ENCODE results near the gene PRTFDC1.
A peak's percentile ranks its signal among the peaks of the same experiment; 100 is the strongest.

Gene PRTFDC1

DNA sequence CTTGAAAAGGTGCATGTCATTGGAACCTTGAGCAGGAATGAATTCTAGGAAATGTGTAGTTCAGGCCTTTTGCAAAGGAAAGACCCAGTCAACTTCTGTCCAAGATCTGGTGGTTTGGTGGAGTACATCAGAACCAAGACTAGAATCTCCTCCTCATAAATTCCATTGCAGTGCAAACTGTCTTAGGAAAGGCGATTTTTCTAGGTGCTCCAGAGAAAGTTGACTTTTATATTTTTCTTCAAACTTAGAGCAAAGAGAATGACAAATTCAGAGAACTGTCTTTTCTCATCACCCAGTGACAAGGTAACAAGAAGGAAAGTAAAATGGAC, 50.0 kb downstream of the PRTFDC1 start:
- DNase-seq (ENCODE audit: low read depth in 2 of 2): no peak

GRCh38 chr10:24901686-24902399, 50.6 kb downstream of the PRTFDC1 start:
- DNase-seq (ENCODE audit: low read depth in 2 of 2): peak; percentile 89 to 92

GRCh38 chr10:24900888-24901685, 51.3 kb downstream of the PRTFDC1 start:
- DNase-seq (ENCODE audit: low read depth in 2 of 2): no peak

GRCh38 chr10:24899571-24899970, 52.8 kb downstream of the PRTFDC1 start:
- no peak for DNase-seq (ENCODE audit: low read depth in 2 of 2)

DNA sequence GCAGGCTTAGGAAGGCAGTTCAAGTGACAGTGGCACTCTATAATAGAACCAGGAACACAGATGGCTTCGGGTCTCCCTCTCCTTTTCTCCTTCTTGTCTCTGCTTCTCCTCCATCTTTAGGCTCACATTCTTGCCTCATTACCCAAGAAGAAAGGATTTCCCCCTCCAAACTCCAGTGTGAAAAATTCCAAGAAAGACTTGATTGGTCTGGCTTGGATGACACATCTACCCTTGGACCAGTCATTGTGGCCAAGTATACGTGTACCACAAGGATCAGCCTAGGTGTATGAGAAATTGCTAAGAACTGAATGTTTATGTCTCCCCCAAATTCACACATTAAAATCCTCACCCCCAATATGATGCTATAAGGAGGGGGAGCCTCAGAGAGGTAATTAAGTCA, 53.9 kb downstream of the PRTFDC1 start:
- no peak for DNase-seq (ENCODE audit: low read depth in 2 of 2)

- no peak for DNase-seq (ENCODE audit: low read depth in 2 of 2)
These were observed 55.0 kb downstream of the PRTFDC1 start for GRCh38 chr10:24897326-24897926.

DNA sequence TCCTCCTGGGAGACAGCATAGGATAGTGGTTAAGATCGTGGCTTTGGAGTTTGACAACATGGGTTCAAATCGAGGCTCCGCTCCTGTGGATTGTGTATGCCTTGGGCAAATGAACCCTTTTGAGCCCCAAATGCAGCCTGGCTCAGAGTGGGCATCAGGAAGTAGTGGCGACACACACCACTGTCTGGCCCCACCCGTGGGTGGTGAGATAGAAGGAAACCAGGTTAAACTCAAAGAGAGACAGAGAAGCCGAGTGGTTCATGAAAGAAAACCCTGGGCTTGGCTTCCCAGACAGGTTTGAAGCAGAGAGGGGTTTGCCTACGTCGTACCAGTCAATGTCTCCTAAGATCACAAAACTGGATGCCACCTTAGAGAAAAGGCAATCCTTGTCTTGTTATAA, 57.7 kb downstream of the PRTFDC1 start:
- DNase-seq (ENCODE audit: low read depth in 2 of 2): no peak

DNA sequence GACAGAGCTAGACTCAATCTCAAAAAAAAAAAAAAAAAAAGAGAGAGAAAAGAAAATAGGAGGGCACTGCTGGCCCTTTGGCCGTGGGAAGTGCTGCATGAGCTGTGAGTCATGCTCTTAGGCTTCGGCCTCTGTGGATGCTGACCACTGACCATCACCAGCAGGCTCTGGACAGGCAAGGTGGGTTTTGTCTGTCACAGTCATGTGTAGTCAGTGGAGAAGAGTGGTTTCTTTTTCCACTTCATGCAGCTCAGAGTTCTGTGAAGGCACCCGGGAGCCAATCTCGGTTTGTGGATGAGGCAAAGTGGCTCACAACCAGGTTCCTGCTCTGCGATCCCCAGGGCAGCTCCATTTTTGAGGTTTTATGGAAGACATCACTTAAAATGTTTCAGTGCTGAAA, 58.1 kb downstream of the PRTFDC1 start:
- DNase-seq (ENCODE audit: low read depth in 2 of 2): no peak

- no peak for DNase-seq (ENCODE audit: low read depth in 2 of 2)
These were observed 59.3 kb downstream of the PRTFDC1 start for GRCh38 chr10:24893127-24893526.

GRCh38 chr10:24891823-24892222, 60.6 kb downstream of the PRTFDC1 start:
- peak in 1 of 2 experiments; percentile 58 for DNase-seq (ENCODE audit: low read depth in 2 of 2)

DNA sequence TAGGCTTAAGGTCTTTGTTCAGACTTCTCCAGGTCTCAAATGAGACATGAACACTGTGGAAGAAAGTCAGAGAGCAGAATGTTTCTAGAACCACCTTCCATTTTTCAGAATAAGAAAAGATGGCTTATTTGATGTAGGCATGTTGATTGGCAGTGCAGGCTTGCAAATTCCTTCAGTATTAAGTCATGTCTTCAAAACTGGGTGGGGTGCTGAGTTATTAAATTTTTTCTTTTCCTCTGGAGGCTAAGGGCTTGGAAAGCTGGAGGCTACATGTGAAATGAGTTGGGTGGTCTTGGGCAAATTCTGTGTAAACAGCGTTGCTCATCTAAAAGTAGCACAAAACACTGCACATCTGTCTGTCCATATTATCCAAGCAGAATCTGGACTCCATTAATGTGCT, 62.8 kb downstream of the PRTFDC1 start:
- DNase-seq (ENCODE audit: low read depth in 2 of 2): no peak

- DNase-seq (ENCODE audit: low read depth in 2 of 2): no peak
These were observed 64.6 kb downstream of the PRTFDC1 start for GRCh38 chr10:24887855-24888231.

DNA sequence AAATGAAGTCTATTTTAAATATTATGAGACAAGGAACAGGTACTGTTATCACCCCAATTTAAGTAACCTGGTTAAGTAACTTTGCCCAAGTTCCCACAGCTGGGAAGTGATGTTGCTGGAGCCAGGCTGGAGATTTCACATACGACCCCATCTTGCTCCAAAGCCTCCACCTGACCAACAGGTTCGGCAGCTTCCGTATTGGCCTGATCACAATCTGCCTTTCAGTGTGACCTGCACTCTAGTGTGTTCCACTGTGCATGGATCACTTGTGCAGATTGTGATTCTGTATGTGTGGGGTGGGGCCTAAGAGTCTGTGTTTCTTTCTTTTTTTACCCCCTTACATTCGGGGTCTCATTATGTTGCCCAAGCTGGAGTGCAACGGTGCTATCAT, 66.1 kb downstream of the PRTFDC1 start:
- no peak for DNase-seq (ENCODE audit: low read depth in 2 of 2)

DNA sequence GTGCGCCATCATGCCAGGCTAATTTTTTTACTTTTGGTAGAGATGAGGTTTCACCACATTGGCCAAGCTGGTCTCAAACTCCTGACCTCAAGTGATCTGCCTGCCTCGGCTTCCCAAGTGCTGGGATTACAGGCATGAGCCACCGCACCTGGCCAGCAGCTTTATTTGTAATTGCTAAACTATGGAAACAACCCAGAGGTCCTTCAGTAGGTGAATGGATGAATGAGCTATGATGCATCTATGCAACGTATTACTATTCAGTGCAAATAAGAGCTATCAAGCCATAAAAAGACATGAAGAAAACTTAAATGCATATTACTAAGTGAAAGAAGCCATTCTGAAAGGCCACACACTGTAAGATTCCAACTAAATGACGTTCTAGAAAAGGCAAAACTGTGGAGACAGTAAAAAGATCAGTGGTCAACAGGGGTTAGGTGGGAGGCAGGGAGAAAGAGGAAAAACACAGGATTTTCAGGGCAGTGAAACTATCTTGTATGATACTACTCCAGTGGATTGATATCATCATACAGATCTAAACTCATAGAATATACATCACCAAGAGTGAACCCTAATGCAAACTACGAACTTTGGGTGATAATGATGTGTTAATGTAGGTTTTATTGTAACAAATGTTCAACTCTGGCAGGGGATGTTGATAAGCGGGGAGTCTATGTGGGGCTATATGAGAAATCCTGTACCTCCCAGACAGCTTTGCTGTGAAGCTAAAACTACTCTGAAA, 66.7 kb downstream of the PRTFDC1 start:
- no peak for DNase-seq (ENCODE audit: low read depth in 2 of 2)

GRCh38 chr10:24884793-24885192, 67.6 kb downstream of the PRTFDC1 start:
- no peak for DNase-seq (ENCODE audit: low read depth in 2 of 2)

- DNase-seq (ENCODE audit: low read depth in 2 of 2): no peak
These were observed 68.1 kb downstream of the PRTFDC1 start for GRCh38 chr10:24884316-24884715.

GRCh38 chr10:24883176-24883575, 69.2 kb downstream of the PRTFDC1 start:
- no peak for DNase-seq (ENCODE audit: low read depth in 2 of 2)

DNA sequence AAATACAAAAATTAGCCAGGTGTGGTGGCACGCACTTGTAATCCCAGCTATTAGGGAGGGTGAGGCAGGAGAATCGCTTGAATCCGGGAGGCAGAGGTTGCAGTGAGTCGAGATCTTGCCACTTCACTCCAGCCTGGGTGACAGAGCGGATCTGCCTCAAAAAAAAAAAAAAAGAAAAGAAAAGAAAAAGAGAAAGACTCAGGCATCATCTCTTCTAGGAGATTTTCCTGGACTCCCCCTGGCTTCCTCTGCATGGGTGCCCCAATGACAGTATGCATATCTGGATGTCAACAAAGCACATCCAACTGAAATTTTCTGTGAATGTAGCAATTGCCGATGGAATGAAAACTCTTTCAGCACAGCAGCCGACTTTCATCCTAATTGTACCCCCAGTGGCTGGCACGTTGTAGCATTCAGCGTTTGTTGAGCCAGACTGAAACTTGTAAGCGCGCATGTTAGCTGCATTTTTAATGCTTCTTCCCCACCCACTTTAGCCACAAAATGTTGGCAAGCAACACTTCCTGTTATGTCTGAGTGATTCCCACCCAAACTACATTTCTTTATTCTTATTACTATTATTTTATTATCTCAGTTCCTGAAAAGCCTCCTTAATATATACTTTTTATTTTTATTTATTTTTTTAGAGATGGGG, 70.2 kb downstream of the PRTFDC1 start:
- DNase-seq (ENCODE audit: low read depth in 2 of 2): peak; percentile 56

DNA sequence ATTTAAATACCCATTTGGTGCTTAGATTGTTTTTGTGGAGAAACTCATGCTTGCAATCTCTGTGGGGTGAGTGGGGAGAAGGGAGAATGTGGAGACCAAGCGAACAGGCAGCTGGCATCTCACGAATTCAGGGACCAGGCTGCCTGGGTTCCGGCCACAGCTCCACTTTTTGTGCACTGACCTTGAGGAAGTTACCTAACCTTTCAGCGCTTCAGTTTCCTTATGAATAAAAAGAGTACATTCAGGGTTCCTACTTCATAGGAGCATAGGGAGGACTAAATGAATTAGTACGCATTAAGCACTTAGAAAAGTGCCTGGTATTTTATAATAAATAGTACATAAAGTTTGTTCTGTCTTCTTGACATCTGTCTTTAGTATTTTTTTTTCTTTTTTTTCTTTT, 72.5 kb downstream of the PRTFDC1 start:
- no peak for DNase-seq (ENCODE audit: low read depth in 2 of 2)

DNA sequence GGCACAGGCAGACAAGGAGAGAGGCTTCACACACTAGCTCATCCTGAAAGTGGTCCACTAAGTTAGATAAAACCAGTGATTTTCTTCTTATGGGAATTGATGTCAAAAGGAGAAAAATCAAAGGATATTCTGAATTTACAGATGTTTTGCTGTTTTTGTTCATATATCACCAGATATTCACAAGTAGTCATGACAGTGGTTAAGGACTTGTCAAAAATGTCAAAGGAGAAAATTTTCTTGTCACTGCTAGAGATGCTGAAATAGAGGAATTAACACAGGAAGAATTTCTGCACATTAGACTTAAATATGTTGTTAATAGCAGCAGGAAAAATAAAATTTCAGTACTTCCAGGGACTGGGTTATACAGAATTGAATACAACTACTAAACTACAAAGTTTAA, 78.3 kb downstream of the PRTFDC1 start:
- DNase-seq (ENCODE audit: low read depth in 2 of 2): no peak

GRCh38 chr10:24873281-24873683, 79.1 kb downstream of the PRTFDC1 start:
- peak; percentile 91 to 93 for DNase-seq (ENCODE audit: low read depth in 2 of 2)

GRCh38 chr10:24872790-24873182, 79.6 kb downstream of the PRTFDC1 start:
- no peak for DNase-seq (ENCODE audit: low read depth in 2 of 2)
